HepG2 (cell line): ENCODE data around the gene FAT1. TPM values are rescaled to one million over a fixed set of nuclear protein-coding genes. Genes with fewer than 3 reads are reported as not detected.

Experiments
- AGO1 ChIP-seq: fragments of 200-400 bp; formaldehyde crosslinking; IDR thresholded peaks from 2 replicates; pipeline ENCODE4 v1.6.1; 2017; ENCODE audit warnings: mild to moderate bottlenecking, low read depth, low read length, moderate library complexity; ENCODE audit not compliant: poor library complexity, severe bottlenecking
- AHR ChIP-seq: IDR thresholded peaks from 2 replicates; pipeline ENCODE4 v1.6.1; 2018; ENCODE audit warnings: missing genetic modification reagents, missing compliant biosample characterization
- CBFB ChIP-seq: sonication (generic); formaldehyde crosslinking; IDR thresholded peaks from 2 replicates; pipeline ENCODE4 v1.4.0; 2020; ENCODE audit warnings: missing genetic modification reagents
- ELF3 ChIP-seq: IDR thresholded peaks from 2 replicates; pipeline ENCODE4 v1.6.1; 2016; ENCODE audit warnings: missing genetic modification reagents, missing compliant biosample characterization
- ELF4 ChIP-seq: sonication (generic); formaldehyde crosslinking; IDR thresholded peaks from 2 replicates; pipeline ENCODE4 v1.5.0; 2020; ENCODE audit warnings: missing genetic modification reagents, mild to moderate bottlenecking, moderate library complexity, borderline replicate concordance
- MED1 ChIP-seq: sonication (generic); formaldehyde crosslinking; IDR thresholded peaks from 2 replicates; pipeline ENCODE4 v1.4.0; 2020; ENCODE audit warnings: missing genetic modification reagents
- NFE2L2 ChIP-seq: fragments of 150-350 bp; IDR thresholded peaks from 2 replicates; pipeline ENCODE4 v1.6.1; 2014; ENCODE audit warnings: low read length
- NR2F1 ChIP-seq, 2 experiments: fragments of 450-650 bp in 1 of 2; formaldehyde crosslinking in 1 of 2; IDR thresholded peaks; 2 replicates each; pipeline versions ENCODE4 v1.5.0 to v1.6.1; 2016 to 2020; ENCODE audit warnings: mild to moderate bottlenecking in 1 of 2, missing compliant biosample characterization in 1 of 2, missing genetic modification reagents in 1 of 2, moderate library complexity in 1 of 2
- POGZ ChIP-seq: sonication (generic); formaldehyde crosslinking; IDR thresholded peaks from 2 replicates; pipeline ENCODE4 v1.4.0; 2020; ENCODE audit warnings: mild to moderate bottlenecking, missing genetic modification reagents
- RFX5 ChIP-seq: IDR thresholded peaks from 2 replicates; pipeline ENCODE4 v1.6.1; 2011; ENCODE audit warnings: low read depth, low read length, improper control_type of control experiment
- SMARCC2 ChIP-seq: fragments of 450-650 bp; IDR thresholded peaks from 2 replicates; pipeline ENCODE4 v1.6.1; 2017; ENCODE audit warnings: antibody characterized with exemption, mild to moderate bottlenecking
- TOE1 ChIP-seq: sonication (generic); formaldehyde crosslinking; IDR thresholded peaks from 2 replicates; pipeline ENCODE4 v1.4.0; 2020; ENCODE audit warnings: mild to moderate bottlenecking, missing genetic modification reagents
- ZFP82 ChIP-seq: sonication (generic); formaldehyde crosslinking; IDR thresholded peaks from 2 replicates; pipeline ENCODE4 v1.5.1; 2020; ENCODE audit warnings: mild to moderate bottlenecking, missing genetic modification reagents, borderline replicate concordance
- ZNF121 ChIP-seq: sonication (generic); formaldehyde crosslinking; IDR thresholded peaks from 2 replicates; pipeline ENCODE4 v1.5.0; 2020; ENCODE audit warnings: mild to moderate bottlenecking, missing genetic modification reagents
- ZNF335 ChIP-seq: sonication (generic); formaldehyde crosslinking; IDR thresholded peaks from 2 replicates; pipeline ENCODE4 v1.4.0; 2020; ENCODE audit warnings: missing genetic modification reagents
- ZNF547 ChIP-seq: sonication (generic); formaldehyde crosslinking; IDR thresholded peaks from 2 replicates; pipeline ENCODE4 v1.5.1; 2020; ENCODE audit warnings: mild to moderate bottlenecking, missing genetic modification reagents
- ZSCAN30 ChIP-seq: sonication (generic); formaldehyde crosslinking; IDR thresholded peaks from 2 replicates; pipeline ENCODE4 v1.5.0; 2020; ENCODE audit warnings: mild to moderate bottlenecking, missing genetic modification reagents
- polyA plus RNA-seq, 8 experiments: library from polyadenylated mRNA; depleted of rRNA in 3 of 8; stranded (reverse) in 7 of 8; unstranded in 1 of 8; fragments of >200 nt; fragmentation: Illumina TruSeq in 4 of 8; extraction: Trizol in 4 of 8; gene quantifications; 2 replicates each; pipeline versions ENCODE4 v1.2.1 to v1.2.3, GENCODE V29; 2011 to 2016; ENCODE audit warnings: low read depth in 4 of 8, missing spikeins in 1 of 8, mixed read lengths in 1 of 8; ENCODE audit not compliant: insufficient read depth in 1 of 8
- total RNA-seq, 5 experiments: library from RNA; depleted of rRNA; stranded (reverse); fragments of >200 nt; fragmentation: Illumina TruSeq; extraction: Trizol; gene quantifications; 2 replicates each; pipeline ENCODE4 v1.2.3, GENCODE V29; 2016; ENCODE audit warnings: low read depth in 1 of 5
- TF ChIP-seq, protein P1 (sequence below): sonication (generic); formaldehyde crosslinking; conservative IDR thresholded peaks from 2 replicates; pipeline ENCODE4 v1.8.0; 2022; ENCODE audit warnings: low read depth, missing genetic modification reagents
- TF ChIP-seq, protein P2 (sequence below): IDR thresholded peaks from 2 replicates; pipeline ENCODE4 v1.6.1; 2012; ENCODE audit warnings: low read depth, low read length, improper control_type of control experiment
- TF ChIP-seq, protein P3 (sequence below): sonication (generic); formaldehyde crosslinking; IDR thresholded peaks from 2 replicates; pipeline ENCODE4 v1.5.0; 2020; ENCODE audit warnings: mild to moderate bottlenecking, missing genetic modification reagents
- TF ChIP-seq, protein P4 (sequence below): sonication (generic); formaldehyde crosslinking; IDR thresholded peaks from 2 replicates; pipeline ENCODE4 v1.4.0; 2020; ENCODE audit warnings: mild to moderate bottlenecking, missing genetic modification reagents
- TF ChIP-seq, protein P5 (sequence below): sonication (generic); formaldehyde crosslinking; IDR thresholded peaks from 2 replicates; pipeline ENCODE4 v1.5.0; 2020; ENCODE audit warnings: missing genetic modification reagents, mild to moderate bottlenecking, borderline replicate concordance

FAT1 gene
- total and polyA plus RNA-seq, 2 of the 13 experiments (the other 11 are each of a cell fraction or from before 2014, with no cell fraction given), result 185 to 216 TPM

DNA sequence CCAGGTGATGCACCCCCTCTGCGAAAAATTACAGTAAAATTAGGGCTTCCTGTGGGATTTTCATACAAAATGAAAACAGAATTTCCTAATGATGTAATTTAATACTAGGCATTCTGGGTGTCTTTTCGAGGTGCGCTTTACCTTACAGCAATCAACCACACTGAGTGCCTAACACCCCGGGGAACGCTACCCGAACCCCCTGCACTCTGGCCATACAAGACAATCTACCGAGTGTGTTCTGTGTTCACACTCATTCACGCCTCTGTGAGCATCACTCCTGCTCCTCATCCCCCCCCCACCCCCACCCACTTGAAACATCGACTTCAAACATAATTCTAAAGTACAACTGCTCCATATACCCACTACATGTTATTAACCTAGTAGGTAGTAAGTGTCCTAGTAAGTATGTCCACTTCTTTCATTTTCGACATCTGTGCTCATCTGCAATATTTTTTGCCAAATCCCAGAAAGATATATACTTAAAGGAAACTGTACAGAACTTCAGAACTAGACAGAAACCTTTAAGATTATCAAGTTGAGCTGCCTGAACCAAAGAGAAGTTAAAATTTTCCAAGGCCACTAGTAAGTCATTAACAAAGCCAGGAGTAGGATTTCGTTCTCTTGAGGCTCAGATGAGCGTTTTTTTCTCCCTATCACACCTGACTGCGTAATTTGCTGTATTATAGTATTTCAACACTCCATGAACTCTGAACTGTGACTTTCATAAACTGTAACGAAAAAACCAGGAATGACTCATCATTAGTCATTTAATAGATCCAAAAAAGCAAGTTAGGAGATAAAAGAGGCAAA lies 80.0 kb downstream of the FAT1 start (continued):
- TF ChIP-seq SMARCC2, result no peak
- peak; percentile 70; the same call in 1 of the 2 replicates for TF ChIP-seq ELF3 (CRISPR knock-in tag)
- TF ChIP-seq AGO1, result no peak
- TF ChIP-seq NFE2L2, result peak; percentile 93
- TF ChIP-seq, protein P1, sequence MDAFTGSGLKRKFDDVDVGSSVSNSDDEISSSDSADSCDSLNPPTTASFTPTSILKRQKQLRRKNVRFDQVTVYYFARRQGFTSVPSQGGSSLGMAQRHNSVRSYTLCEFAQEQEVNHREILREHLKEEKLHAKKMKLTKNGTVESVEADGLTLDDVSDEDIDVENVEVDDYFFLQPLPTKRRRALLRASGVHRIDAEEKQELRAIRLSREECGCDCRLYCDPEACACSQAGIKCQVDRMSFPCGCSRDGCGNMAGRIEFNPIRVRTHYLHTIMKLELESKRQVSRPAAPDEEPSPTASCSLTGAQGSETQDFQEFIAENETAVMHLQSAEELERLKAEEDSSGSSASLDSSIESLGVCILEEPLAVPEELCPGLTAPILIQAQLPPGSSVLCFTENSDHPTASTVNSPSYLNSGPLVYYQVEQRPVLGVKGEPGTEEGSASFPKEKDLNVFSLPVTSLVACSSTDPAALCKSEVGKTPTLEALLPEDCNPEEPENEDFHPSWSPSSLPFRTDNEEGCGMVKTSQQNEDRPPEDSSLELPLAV, result no peak
- TF ChIP-seq POGZ (CRISPR knock-in tag), result peak; percentile 73; the same call in 1 of the 2 replicates
- TF ChIP-seq AHR (CRISPR knock-in tag), result no peak
- peak; percentile 76; the same call in 1 of the 2 replicates for TF ChIP-seq TOE1 (CRISPR knock-in tag)
- TF ChIP-seq, protein P2, sequence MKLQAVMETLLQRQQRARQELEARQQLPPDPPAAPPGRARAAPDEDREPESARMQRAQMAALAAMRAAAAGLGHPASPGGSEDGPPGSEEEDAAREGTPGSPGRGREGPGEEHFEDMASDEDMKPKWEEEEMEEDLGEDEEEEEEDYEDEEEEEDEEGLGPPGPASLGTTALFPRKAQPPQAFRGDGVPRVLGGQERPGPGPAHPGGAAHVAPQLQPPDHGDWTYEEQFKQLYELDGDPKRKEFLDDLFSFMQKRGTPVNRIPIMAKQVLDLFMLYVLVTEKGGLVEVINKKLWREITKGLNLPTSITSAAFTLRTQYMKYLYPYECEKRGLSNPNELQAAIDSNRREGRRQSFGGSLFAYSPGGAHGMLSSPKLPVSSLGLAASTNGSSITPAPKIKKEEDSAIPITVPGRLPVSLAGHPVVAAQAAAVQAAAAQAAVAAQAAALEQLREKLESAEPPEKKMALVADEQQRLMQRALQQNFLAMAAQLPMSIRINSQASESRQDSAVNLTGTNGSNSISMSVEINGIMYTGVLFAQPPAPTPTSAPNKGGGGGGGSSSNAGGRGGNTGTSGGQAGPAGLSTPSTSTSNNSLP, result peak; percentile 98
- TF ChIP-seq RFX5, result no peak
- no peak for TF ChIP-seq CBFB (CRISPR knock-in tag)
- TF ChIP-seq ZNF121 (CRISPR knock-in tag), result no peak
- TF ChIP-seq, protein P3, sequence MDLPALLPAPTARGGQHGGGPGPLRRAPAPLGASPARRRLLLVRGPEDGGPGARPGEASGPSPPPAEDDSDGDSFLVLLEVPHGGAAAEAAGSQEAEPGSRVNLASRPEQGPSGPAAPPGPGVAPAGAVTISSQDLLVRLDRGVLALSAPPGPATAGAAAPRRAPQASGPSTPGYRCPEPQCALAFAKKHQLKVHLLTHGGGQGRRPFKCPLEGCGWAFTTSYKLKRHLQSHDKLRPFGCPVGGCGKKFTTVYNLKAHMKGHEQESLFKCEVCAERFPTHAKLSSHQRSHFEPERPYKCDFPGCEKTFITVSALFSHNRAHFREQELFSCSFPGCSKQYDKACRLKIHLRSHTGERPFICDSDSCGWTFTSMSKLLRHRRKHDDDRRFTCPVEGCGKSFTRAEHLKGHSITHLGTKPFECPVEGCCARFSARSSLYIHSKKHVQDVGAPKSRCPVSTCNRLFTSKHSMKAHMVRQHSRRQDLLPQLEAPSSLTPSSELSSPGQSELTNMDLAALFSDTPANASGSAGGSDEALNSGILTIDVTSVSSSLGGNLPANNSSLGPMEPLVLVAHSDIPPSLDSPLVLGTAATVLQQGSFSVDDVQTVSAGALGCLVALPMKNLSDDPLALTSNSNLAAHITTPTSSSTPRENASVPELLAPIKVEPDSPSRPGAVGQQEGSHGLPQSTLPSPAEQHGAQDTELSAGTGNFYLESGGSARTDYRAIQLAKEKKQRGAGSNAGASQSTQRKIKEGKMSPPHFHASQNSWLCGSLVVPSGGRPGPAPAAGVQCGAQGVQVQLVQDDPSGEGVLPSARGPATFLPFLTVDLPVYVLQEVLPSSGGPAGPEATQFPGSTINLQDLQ, result no peak
- no peak for TF ChIP-seq ELF4 (CRISPR knock-in tag)
- no peak for TF ChIP-seq ZNF547 (CRISPR knock-in tag)
- TF ChIP-seq, protein P4, sequence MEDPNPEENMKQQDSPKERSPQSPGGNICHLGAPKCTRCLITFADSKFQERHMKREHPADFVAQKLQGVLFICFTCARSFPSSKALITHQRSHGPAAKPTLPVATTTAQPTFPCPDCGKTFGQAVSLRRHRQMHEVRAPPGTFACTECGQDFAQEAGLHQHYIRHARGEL (CRISPR knock-in tag), result no peak
- TF ChIP-seq ZFP82 (CRISPR knock-in tag), result no peak
- peak; percentile 32; the same call in 1 of the 2 replicates for TF ChIP-seq ZNF335
- TF ChIP-seq MED1 (CRISPR knock-in tag), result peak; percentile 86
- TF ChIP-seq, protein P5, sequence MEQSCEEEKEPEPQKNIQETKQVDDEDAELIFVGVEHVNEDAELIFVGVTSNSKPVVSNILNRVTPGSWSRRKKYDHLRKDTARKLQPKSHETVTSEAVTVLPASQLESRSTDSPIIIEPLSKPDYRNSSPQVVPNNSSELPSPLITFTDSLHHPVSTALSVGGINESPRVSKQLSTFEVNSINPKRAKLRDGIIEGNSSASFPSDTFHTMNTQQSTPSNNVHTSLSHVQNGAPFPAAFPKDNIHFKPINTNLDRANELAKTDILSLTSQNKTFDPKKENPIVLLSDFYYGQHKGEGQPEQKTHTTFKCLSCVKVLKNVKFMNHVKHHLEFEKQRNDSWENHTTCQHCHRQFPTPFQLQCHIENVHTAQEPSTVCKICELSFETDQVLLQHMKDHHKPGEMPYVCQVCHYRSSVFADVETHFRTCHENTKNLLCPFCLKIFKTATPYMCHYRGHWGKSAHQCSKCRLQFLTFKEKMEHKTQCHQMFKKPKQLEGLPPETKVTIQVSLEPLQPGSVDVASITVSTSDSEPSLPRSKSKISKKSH (CRISPR knock-in tag), result no peak
- TF ChIP-seq ZSCAN30, result no peak
- TF ChIP-seq NR2F1 (CRISPR knock-in tag; IDR thresholded peaks at IDR 0.05), result peak in 1 of 2 experiments; percentile 70; a peak in 2 of 4 replicates
